Omental fat pad (tissue), 4 donors: ENCODE measurements around the gene GGA2. TPM values are rescaled to one million over a fixed set of nuclear protein-coding genes. Genes with fewer than 3 reads are reported as not detected.

Experiments used
- ATAC-seq: fragments of 150-250 bp; one replicate; pipeline ENCODE4 v1.9.1; 2016; ENCODE audit warnings: mild to moderate bottlenecking, moderate library complexity; ENCODE audit not compliant: low FRiP score
- DNase-seq: peaks from one replicate; pipeline ENCODE4 v3.0.0-alpha.2; 2019; ENCODE audit warnings: low spot score
- total RNA-seq, 4 donors: library from RNA; depleted of rRNA; stranded (reverse); fragments of >200 nt; gene quantifications; one replicate each; pipeline ENCODE4 v1.1.0, GENCODE V29; 2016
- TF ChIP-seq, protein P1 (sequence below), 3 donors: fragments of 450-650 bp; IDR thresholded peaks; one replicate each; pipeline ENCODE4 v1.5.1; 2016 to 2017; ENCODE audit warnings: antibody characterized with exemption in 3 of 3, mild to moderate bottlenecking in 3 of 3, moderate library complexity in 2 of 3

The GGA2 gene
- total RNA-seq, 4 donors from 2014 or later: 35.5 to 59.3 (median 40.8) TPM

DNA sequence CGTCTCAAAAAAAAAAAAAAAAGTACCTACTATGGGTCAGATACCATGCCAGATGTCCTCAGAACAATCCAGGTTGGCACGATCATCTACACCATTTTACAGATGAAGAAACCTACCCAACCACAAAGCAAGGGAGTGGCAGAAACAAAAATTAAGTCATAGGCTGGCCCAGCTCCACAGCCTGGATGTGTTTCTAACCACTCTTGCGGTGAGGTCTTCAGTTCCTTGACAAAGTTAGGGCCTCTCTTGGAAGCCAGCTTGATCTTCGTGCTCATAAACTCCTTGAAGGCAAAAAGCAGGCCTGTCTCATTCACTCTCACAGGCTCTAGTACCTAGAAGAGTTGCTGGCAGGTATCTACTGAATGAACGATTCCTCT is 6.2 kb downstream of the GGA2 start:
- DNase-seq (no peak), ATAC-seq (no peak)
- TF ChIP-seq, protein P1, sequence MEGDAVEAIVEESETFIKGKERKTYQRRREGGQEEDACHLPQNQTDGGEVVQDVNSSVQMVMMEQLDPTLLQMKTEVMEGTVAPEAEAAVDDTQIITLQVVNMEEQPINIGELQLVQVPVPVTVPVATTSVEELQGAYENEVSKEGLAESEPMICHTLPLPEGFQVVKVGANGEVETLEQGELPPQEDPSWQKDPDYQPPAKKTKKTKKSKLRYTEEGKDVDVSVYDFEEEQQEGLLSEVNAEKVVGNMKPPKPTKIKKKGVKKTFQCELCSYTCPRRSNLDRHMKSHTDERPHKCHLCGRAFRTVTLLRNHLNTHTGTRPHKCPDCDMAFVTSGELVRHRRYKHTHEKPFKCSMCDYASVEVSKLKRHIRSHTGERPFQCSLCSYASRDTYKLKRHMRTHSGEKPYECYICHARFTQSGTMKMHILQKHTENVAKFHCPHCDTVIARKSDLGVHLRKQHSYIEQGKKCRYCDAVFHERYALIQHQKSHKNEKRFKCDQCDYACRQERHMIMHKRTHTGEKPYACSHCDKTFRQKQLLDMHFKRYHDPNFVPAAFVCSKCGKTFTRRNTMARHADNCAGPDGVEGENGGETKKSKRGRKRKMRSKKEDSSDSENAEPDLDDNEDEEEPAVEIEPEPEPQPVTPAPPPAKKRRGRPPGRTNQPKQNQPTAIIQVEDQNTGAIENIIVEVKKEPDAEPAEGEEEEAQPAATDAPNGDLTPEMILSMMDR (IDR thresholded peaks at IDR 0.05): no peak

DNA sequence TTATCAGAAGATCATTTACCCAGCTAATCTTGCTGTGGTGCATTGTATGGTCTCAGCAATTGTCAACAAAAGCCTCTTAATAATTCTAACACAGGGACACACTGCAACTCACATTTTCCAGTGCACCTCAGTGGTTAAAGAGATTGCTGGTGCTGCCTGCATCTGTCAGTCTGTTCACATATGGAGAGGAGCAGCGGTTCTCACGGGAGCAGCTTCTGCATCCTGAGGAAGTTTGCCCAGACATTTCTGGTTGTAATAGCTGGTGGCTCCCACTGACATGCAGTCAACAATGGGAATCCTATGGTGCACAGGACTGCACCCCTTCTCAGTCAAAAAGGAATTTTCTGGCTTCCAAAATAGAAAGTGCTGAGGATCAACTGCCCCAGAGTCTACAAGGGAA is 7.8 kb downstream of the GGA2 start:
- ATAC-seq: no peak
- TF ChIP-seq, protein P1 (IDR thresholded peaks at IDR 0.05): no peak
- no peak for DNase-seq

DNA sequence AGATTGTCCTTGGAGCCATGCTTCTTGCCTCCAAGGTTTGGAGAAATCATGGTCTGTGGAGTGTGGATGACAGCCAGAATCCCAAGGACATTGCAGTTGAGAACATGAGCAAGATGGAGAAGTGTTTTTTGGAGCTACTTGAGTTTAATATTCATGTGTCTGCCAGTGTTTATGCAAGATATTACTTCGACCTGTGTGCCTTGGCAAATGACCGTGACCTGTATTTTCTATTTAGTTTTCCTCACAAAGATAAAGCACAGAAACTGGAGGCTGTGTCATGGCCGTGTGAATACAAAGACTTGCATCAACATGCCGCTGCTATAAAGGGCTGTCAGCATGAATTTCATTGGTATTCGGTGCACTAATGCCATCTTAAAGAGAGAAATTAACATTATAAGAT is 9.0 kb downstream of the GGA2 start:
- no peak for DNase-seq
- no peak for ATAC-seq
- TF ChIP-seq, protein P1 (IDR thresholded peaks at IDR 0.05): no peak

DNA sequence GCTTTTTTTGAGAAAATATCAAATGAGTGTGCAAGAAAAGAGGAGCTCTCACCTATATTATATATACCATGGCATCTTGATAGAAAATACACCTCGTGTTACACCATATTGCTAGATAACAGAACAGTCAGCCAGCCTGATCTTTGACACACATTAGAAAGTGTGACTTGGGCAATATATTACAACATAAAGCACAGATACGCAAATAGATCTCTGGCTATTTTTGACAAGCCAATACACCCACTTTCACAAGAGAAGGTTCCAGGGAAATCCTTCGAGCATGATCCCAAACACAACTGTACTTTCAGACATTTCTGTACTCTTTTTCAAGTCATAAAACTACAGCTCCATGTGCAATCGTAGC is 9.4 kb downstream of the GGA2 start:
- DNase-seq: no peak
- no peak for ATAC-seq
- TF ChIP-seq, protein P1 (IDR thresholded peaks at IDR 0.05): no peak

DNA sequence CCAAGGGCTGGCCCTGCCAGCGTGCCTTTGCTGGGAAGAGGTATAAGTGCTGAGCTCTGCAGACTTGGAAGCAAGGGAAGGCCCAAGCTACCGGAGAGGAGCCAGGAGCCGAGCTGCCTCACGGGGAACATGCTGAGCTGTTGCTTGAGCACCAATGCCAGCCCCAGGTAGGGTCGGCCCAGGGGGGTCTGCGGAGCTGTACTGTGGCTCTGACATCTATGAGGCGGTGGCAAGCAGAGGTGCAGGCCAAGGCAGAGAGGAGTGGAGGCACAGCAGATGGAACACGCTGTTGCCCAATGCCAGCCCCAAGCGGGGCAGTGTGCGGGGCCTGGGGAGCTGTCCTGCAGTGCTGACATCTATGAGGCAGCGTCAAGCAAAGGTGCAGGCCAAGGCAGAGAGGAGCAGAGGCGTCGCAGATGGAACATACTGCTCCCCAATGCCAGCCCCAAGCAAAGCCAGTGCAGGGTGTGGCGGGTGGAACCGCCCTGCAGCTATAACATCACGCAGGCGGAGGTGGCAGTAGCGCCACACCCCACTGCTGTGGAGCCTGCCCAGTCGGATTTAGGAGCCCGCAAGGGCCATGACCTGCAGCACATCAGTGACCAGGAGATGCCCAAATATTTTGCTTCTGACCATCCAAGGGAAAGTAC is 10.0 kb downstream of the GGA2 start:
- DNase-seq (no peak), ATAC-seq (no peak)

DNA sequence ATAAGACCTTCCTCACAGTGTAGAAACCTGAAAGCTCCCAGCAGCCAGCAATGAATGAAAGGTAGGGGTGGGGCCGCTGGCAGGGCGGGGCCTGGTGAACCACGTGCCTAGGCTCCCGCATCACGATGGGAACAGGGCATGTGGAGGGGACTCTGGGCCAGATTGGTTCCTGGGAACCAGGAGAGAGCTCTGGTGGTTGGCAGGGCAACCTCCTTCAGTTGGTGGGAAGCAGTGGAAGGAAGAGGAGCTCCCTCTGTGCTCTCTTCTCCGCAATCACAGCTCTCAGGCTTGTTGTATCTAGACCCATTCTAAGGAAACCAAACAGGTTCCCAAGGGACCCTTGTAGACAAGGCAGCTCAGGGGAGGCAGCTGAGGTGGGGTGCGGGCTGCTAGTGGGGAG is 10.5 kb downstream of the GGA2 start:
- no peak for ATAC-seq
- TF ChIP-seq, protein P1 (IDR thresholded peaks at IDR 0.05): no peak
- no peak for DNase-seq

More for the DNA sequence above, 10.0 kb downstream of the GGA2 start:
- TF ChIP-seq, protein P1 (IDR thresholded peaks at IDR 0.05): no peak

DNA sequence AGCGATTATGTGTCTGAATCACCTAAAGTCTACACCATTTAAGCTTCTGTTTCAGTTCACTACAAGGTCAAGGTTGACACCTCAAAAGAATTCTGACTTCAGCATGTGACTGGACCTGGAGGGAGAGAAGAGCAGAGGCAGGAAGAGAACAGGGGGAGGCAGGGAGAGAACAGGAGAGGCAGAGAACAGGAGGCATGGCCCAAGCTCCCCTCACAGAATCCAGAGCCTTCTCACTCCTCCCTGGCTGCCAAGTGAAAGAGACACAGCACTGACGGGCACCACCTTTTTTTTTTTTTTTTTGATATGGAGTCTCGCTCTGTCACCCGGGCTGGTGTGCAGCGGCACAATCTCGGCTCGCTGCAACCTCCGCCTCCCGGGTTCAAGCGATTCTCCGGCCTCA is 11.4 kb downstream of the GGA2 start:
- TF ChIP-seq, protein P1 (IDR thresholded peaks at IDR 0.05): no peak
- no peak for DNase-seq
- no peak for ATAC-seq
